Endothelial cell of umbilical vein (primary cell): ENCODE results near the gene NEUROG1. TPM values are rescaled to one million over a fixed set of nuclear protein-coding genes. Genes with fewer than 3 reads are reported as not detected.

Source experiments
- BruUV-seq: library from RNA; stranded (reverse); fragments of 400-500 nt; replicated peaks from 2 replicates; lab custom pipeline; 2021; lab: Mats Ljungman, UMichigan
- CTCF ChIA-PET: fragments of 300-600, 350-600 bp; sonication (Branson Sonifier 250); formaldehyde crosslinking; loops from one replicate; lab custom pipeline; 2021; ENCODE audit warnings: antibody characterized with exemption, inconsistent platforms; lab: Charles Lee
- POLR2A ChIA-PET: fragments of 300-600, 350-600 bp; sonication (Branson Sonifier 250); formaldehyde crosslinking; loops from one replicate; lab custom pipeline; 2021; ENCODE audit warnings: antibody characterized with exemption, inconsistent platforms; lab: Charles Lee
- DNase-seq: peaks from one replicate; pipeline ENCODE4 v3.0.0-alpha.2; 2011; ENCODE audit warnings: low read depth, low spot score
- FAIRE-seq: peaks from 2 replicates; lab custom pipeline; 2011; peaks lifted over from hg19 to GRCh38; lab: Jason Lieb, UNC
- H2AFZ ChIP-seq: 2 replicates; pipeline ENCODE4 v1.6.0; 2012; ENCODE audit warnings: low read depth, low read length, control low read depth, inconsistent platforms
- H3K27ac ChIP-seq: 2 replicates; pipeline ENCODE4 v1.5.1; 2011; ENCODE audit warnings: low read depth, mild to moderate bottlenecking, control low read depth, low read length, moderate library complexity; ENCODE audit not compliant: insufficient read depth
- H3K27me3 ChIP-seq, 2 experiments: 2 replicates each; pipeline versions ENCODE4 v1.6.0 to v1.6.1; 2011; ENCODE audit warnings: low read length in 2 of 2, mixed read lengths in 1 of 2; ENCODE audit not compliant: control insufficient read depth in 2 of 2, insufficient read depth in 2 of 2
- H3K36me3 ChIP-seq, 2 experiments: 2 replicates in 1 of 2; 3 replicates in 1 of 2; pipeline ENCODE4 v1.5.1; 2011; ENCODE audit warnings: low read length in 2 of 2, mild to moderate bottlenecking in 1 of 2, moderate library complexity in 1 of 2; ENCODE audit not compliant: control insufficient read depth in 2 of 2, insufficient read depth in 2 of 2; ENCODE audit errors: extremely low read depth in 1 of 2
- H3K4me1 ChIP-seq: 3 replicates; pipeline ENCODE4 v1.5.1; 2011; ENCODE audit warnings: mild to moderate bottlenecking, low read length; ENCODE audit not compliant: control insufficient read depth, insufficient read depth; ENCODE audit errors: extremely low read depth
- H3K4me2 ChIP-seq: 2 replicates; pipeline ENCODE4 v1.6.1; 2011; ENCODE audit warnings: low read length, control low read depth, mixed read lengths; ENCODE audit not compliant: insufficient read depth
- H3K4me3 ChIP-seq, 3 experiments: fragments of 200-600 bp in 1 of 3; sonication (generic), shearing (Covaris generic) in 1 of 3; replicated peaks in 1 of 3; 2 replicates each; pipeline ENCODE4 v1.5.1; 2011 to 2016; ENCODE audit warnings: control low read depth in 3 of 3, low read length in 3 of 3, mild to moderate bottlenecking in 2 of 3, inconsistent platforms in 1 of 3, low read depth in 1 of 3, moderate library complexity in 1 of 3; ENCODE audit not compliant: insufficient read depth in 1 of 3
- H3K79me2 ChIP-seq: 2 replicates; pipeline ENCODE4 v1.6.0; 2012; ENCODE audit warnings: low read length, inconsistent platforms; ENCODE audit not compliant: control insufficient read depth, insufficient read depth
- H3K9ac ChIP-seq: replicated peaks from 2 replicates; pipeline ENCODE3; 2011; ENCODE audit warnings: low read length, control low read depth; ENCODE audit not compliant: insufficient read depth; ENCODE audit errors: extremely low read depth
- H3K9me1 ChIP-seq: replicated peaks from 3 replicates; pipeline ENCODE4 v1.6.0; 2011; ENCODE audit warnings: mild to moderate bottlenecking, low read length; ENCODE audit not compliant: control insufficient read depth, insufficient read depth; ENCODE audit errors: extremely low read depth
- H3K9me3 ChIP-seq: replicated peaks from 2 replicates; pipeline ENCODE4 v1.5.1; 2012; ENCODE audit warnings: low read length, inconsistent platforms; ENCODE audit not compliant: control insufficient read depth, insufficient read depth
- H4K20me1 ChIP-seq: replicated peaks from 2 replicates; pipeline ENCODE3; 2011; ENCODE audit warnings: mild to moderate bottlenecking, low read length; ENCODE audit not compliant: control insufficient read depth, insufficient read depth; ENCODE audit errors: extremely low read depth
- CTCF ChIP-seq, 2 donors: IDR thresholded peaks; 1 replicate in 1 of 2; 2 replicates in 1 of 2; pipeline ENCODE4 v1.5.1; 2011; ENCODE audit warnings: low read length in 2 of 2, mild to moderate bottlenecking in 2 of 2, moderate library complexity in 2 of 2, control low read depth in 1 of 2, inconsistent platforms in 1 of 2, low read depth in 1 of 2; ENCODE audit not compliant: insufficient read depth in 1 of 2; ENCODE audit errors: extremely low read depth in 1 of 2
- EZH2 ChIP-seq: IDR thresholded peaks from 2 replicates; pipeline ENCODE4 v1.6.1; 2012; ENCODE audit warnings: borderline replicate concordance, low read depth, mild to moderate bottlenecking, moderate library complexity, low read length, inconsistent platforms; ENCODE audit not compliant: severe bottlenecking
- POLR2A ChIP-seq: IDR thresholded peaks from 2 replicates; pipeline ENCODE4 v1.6.1; 2012; ENCODE audit warnings: low read depth, mild to moderate bottlenecking, control low read depth, low read length
- dilution Hi-C: fragments of 300-500 bp; cut with MboI; formaldehyde crosslinking; loops from one replicate; pipeline ENCODE4 v1.15.0; 2019; ENCODE audit warnings: low sequenced_read_pairs; ENCODE audit not compliant: extremely low pct_ligation_motif_present
- intact Hi-C: fragments of 100-400 bp; cut with micrococcal nuclease; formaldehyde crosslinking; loops from one replicate; pipeline ENCODE4 v1.10.0; 2022
- polyA plus RNA-seq, 4 experiments: library from polyadenylated mRNA; depleted of rRNA in 3 of 4; stranded (reverse) in 3 of 4; unstranded in 1 of 4; fragments of >200 nt; gene quantifications; 2 replicates each; pipeline versions ENCODE4 v1.2.1 to v1.2.3, GENCODE V29; 2011 to 2012; ENCODE audit warnings: missing spikeins in 1 of 4
- total RNA-seq: library from RNA; stranded (reverse); gene quantifications from 2 replicates; pipeline ENCODE4 v1.2.3, GENCODE V29; 2021

Gene NEUROG1
- total and polyA plus RNA-seq, 2 donors (not counting 3 experiments of a cell fraction or from before 2014, with no cell fraction given), result not detected

GRCh38 chr5:135490245-135491037 is 45.3 kb downstream of the NEUROG1 start:
- no peaks in the 10 kb centered on the region for H3K79me2 ChIP-seq
- intact Hi-C loops (no loop called here), dilution Hi-C loops (no loop called here)
- DNase-seq (no peak), FAIRE-seq (no peak)
- no peak overlapping the region for H3K27ac ChIP-seq
- H3K4me2 ChIP-seq, result no peak overlapping the region
- no peaks in the 10 kb centered on the region for H3K9me1 ChIP-seq
- no peaks in the 10 kb centered on the region for H3K36me3 ChIP-seq
- H3K9me3 ChIP-seq, result no peaks in the 10 kb centered on the region
- no peak overlapping the region for H3K9ac ChIP-seq
- CTCF ChIA-PET, result interaction anchor here (1.4 to 1.8 kb wide), 3 partner anchors 11 to 75 kb away, joined by 4 to 5 read pairs (median 4); no protein-coding TSS in a partner anchor
- BruUV-seq, result no TSS peak
- H3K27me3 ChIP-seq, result peaks cover 69 to 83% of the 10 kb centered on the region in 2 experiments
- no peaks in the 10 kb centered on the region for H4K20me1 ChIP-seq
- no peak overlapping the region for H2AFZ ChIP-seq
- POLR2A ChIA-PET, result no interaction called here
- no peak overlapping the region for H3K4me3 ChIP-seq
- peaks cover 3% of the 10 kb centered on the region for H3K4me1 ChIP-seq
- TF ChIP-seq EZH2 (peak; percentile 45), CTCF (IDR thresholded peaks at IDR 0.05; ENCODE audit: extremely low read depth in 1 of 2, insufficient read depth in 1 of 2, low read depth in 1 of 2, low read length in 2 of 2) (no peak), POLR2A (no peak)
